ENCODE results near the gene LGR5.
"Not testable (repeated sequence)": the region's sequence is repeated elsewhere in the genome, so short reads cannot be mapped to it uniquely, and the experiment has no call there.

DNA sequence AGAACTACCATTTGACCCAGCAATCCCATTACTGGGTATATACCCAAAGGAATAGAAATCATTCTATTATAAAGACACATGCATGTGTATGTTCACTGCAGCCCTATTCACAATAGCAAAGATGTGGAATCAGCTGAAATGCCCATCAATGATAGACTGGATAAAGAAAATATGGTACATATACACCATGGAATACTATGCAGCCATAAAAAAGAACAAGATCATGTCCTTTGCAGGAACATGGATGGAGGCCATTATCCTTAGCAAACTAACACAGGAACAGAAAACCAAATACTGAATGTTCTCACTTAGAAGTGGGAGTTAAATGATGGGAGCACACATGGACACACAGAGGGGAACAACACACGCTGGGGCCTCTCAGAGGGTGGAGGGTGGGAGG is 116.2 kb downstream of the LGR5 start:
- TF ChIP-seq, protein P1, sequence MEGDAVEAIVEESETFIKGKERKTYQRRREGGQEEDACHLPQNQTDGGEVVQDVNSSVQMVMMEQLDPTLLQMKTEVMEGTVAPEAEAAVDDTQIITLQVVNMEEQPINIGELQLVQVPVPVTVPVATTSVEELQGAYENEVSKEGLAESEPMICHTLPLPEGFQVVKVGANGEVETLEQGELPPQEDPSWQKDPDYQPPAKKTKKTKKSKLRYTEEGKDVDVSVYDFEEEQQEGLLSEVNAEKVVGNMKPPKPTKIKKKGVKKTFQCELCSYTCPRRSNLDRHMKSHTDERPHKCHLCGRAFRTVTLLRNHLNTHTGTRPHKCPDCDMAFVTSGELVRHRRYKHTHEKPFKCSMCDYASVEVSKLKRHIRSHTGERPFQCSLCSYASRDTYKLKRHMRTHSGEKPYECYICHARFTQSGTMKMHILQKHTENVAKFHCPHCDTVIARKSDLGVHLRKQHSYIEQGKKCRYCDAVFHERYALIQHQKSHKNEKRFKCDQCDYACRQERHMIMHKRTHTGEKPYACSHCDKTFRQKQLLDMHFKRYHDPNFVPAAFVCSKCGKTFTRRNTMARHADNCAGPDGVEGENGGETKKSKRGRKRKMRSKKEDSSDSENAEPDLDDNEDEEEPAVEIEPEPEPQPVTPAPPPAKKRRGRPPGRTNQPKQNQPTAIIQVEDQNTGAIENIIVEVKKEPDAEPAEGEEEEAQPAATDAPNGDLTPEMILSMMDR (IDR thresholded peaks at IDR 0.05; ENCODE audit: insufficient read depth, low read length): not testable (repeated sequence)
- TF ChIP-seq, protein P2, sequence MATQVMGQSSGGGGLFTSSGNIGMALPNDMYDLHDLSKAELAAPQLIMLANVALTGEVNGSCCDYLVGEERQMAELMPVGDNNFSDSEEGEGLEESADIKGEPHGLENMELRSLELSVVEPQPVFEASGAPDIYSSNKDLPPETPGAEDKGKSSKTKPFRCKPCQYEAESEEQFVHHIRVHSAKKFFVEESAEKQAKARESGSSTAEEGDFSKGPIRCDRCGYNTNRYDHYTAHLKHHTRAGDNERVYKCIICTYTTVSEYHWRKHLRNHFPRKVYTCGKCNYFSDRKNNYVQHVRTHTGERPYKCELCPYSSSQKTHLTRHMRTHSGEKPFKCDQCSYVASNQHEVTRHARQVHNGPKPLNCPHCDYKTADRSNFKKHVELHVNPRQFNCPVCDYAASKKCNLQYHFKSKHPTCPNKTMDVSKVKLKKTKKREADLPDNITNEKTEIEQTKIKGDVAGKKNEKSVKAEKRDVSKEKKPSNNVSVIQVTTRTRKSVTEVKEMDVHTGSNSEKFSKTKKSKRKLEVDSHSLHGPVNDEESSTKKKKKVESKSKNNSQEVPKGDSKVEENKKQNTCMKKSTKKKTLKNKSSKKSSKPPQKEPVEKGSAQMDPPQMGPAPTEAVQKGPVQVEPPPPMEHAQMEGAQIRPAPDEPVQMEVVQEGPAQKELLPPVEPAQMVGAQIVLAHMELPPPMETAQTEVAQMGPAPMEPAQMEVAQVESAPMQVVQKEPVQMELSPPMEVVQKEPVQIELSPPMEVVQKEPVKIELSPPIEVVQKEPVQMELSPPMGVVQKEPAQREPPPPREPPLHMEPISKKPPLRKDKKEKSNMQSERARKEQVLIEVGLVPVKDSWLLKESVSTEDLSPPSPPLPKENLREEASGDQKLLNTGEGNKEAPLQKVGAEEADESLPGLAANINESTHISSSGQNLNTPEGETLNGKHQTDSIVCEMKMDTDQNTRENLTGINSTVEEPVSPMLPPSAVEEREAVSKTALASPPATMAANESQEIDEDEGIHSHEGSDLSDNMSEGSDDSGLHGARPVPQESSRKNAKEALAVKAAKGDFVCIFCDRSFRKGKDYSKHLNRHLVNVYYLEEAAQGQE (IDR thresholded peaks at IDR 0.05; ENCODE audit: insufficient replicate concordance, low read depth): not testable (repeated sequence)
- TF ChIP-seq POLR2AphosphoS5, GABPA (IDR thresholded peaks at IDR 0.05; ENCODE audit: low read depth): not testable (repeated sequence)
